ENCODE measurements around the gene BIVM.

- TF ChIP-seq ZFP3 (CRISPR knock-in tag; IDR thresholded peaks at IDR 0.05) (no peak), RARB (CRISPR knock-in tag; IDR thresholded peaks at IDR 0.05) (no peak), TCF4 (CRISPR knock-in tag; IDR thresholded peaks at IDR 0.05; ENCODE audit: borderline replicate concordance) (no peak)
- TF ChIP-seq, protein P1, sequence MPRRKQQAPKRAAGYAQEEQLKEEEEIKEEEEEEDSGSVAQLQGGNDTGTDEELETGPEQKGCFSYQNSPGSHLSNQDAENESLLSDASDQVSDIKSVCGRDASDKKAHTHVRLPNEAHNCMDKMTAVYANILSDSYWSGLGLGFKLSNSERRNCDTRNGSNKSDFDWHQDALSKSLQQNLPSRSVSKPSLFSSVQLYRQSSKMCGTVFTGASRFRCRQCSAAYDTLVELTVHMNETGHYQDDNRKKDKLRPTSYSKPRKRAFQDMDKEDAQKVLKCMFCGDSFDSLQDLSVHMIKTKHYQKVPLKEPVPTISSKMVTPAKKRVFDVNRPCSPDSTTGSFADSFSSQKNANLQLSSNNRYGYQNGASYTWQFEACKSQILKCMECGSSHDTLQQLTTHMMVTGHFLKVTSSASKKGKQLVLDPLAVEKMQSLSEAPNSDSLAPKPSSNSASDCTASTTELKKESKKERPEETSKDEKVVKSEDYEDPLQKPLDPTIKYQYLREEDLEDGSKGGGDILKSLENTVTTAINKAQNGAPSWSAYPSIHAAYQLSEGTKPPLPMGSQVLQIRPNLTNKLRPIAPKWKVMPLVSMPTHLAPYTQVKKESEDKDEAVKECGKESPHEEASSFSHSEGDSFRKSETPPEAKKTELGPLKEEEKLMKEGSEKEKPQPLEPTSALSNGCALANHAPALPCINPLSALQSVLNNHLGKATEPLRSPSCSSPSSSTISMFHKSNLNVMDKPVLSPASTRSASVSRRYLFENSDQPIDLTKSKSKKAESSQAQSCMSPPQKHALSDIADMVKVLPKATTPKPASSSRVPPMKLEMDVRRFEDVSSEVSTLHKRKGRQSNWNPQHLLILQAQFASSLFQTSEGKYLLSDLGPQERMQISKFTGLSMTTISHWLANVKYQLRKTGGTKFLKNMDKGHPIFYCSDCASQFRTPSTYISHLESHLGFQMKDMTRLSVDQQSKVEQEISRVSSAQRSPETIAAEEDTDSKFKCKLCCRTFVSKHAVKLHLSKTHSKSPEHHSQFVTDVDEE (CRISPR knock-in tag; IDR thresholded peaks at IDR 0.05) = no peak
Observed at GRCh38 chr13:102772042-102772425, 26.9 kb upstream of the BIVM start.

Data from SK-N-SH treated with all-trans-retinoic acid at 6 μM for 48 hours (cell line).